Cardiac muscle cell (in vitro differentiated cells and primary cell): ENCODE measurements around the gene LAMA3. TPM values are rescaled to one million over a fixed set of nuclear protein-coding genes. Genes with fewer than 3 reads are reported as not detected.
"Not testable (repeated sequence)": the region's sequence is repeated elsewhere in the genome, so short reads cannot be mapped to it uniquely, and the experiment has no call there.

ENCODE experiments used
- DNase-seq, 2 donors: peaks; one replicate each; pipeline versions ENCODE4 v3.0.0 to v3.0.0-alpha.2; 2010 to 2017; ENCODE audit warnings: low read depth in 1 of 2, low spot score in 1 of 2
- H3K27ac ChIP-seq: fragments of 200-600 bp; sonication (generic); 2 replicates; pipeline ENCODE4 v1.5.1; 2016
- H3K27me3 ChIP-seq: fragments of 200-600 bp; sonication (generic); 2 replicates; pipeline ENCODE4 v1.6.0; 2016; ENCODE audit warnings: control low read depth
- H3K36me3 ChIP-seq: fragments of 200-600 bp; sonication (generic); 2 replicates; pipeline ENCODE4 v1.5.1; 2016; ENCODE audit warnings: control low read depth
- H3K4me1 ChIP-seq: fragments of 200-600 bp; sonication (generic); 2 replicates; pipeline ENCODE4 v1.8.1; 2017; ENCODE audit warnings: low read depth, mild to moderate bottlenecking, mixed run types
- H3K4me3 ChIP-seq: fragments of 200-600 bp; sonication (generic); 2 replicates; pipeline ENCODE4 v1.5.1; 2016; ENCODE audit warnings: mild to moderate bottlenecking
- H3K9me3 ChIP-seq: fragments of 200-600 bp; sonication (generic); 2 replicates; pipeline ENCODE4 v1.5.1; 2017; ENCODE audit warnings: low read depth, mild to moderate bottlenecking, control low read depth
- CTCF ChIP-seq: IDR thresholded peaks from 2 replicates; pipeline ENCODE4 v1.5.1; 2012; ENCODE audit warnings: low read depth, mild to moderate bottlenecking, low read length
- polyA plus RNA-seq: library from polyadenylated mRNA; unstranded; fragments of >200 nt; fragmentation: Nextera tagmentation; extraction: Ambion mirVana; gene quantifications from 2 replicates; pipeline ENCODE4 v1.2.1, GENCODE V29; 2016
- total RNA-seq: library from RNA; depleted of rRNA; stranded (reverse); fragments of >200 nt; gene quantifications from 2 replicates; pipeline ENCODE4 v1.2.3, GENCODE V29; 2016

The LAMA3 gene
- total and polyA plus RNA-seq, 2 experiments from 2014 or later, result 0.18 TPM; not detected in 1

- no peaks in the 10 kb centered on the region for H3K27me3 ChIP-seq
- no peak overlapping the region for H3K4me3 ChIP-seq
- no peaks in the 10 kb centered on the region for H3K36me3 ChIP-seq
- H3K27ac ChIP-seq, result no peak overlapping the region
- H3K9me3 ChIP-seq, result no peaks in the 10 kb centered on the region
- no peak for DNase-seq
- no peak for TF ChIP-seq CTCF
- peaks cover 6% of the 10 kb centered on the region for H3K4me1 ChIP-seq
These were observed 36.8 kb downstream of the LAMA3 start for GRCh38 chr18:23725827-23726661.

- Histone ChIP-seq H3K27me3 (no peaks in the 10 kb centered on the region), H3K27ac (no peak overlapping the region), H3K4me3 (no peak overlapping the region), H3K9me3 (no peaks in the 10 kb centered on the region), H3K36me3 (no peaks in the 10 kb centered on the region), H3K4me1 (no peaks in the 10 kb centered on the region)
- DNase-seq, result no peak
- no peak for TF ChIP-seq CTCF
These were observed 38.6 kb downstream of the LAMA3 start for GRCh38 chr18:23727707-23728493.

GRCh38 chr18:23730857-23731256 lies 41.6 kb downstream of the LAMA3 start:
- Histone ChIP-seq H3K9me3 (no peaks in the 10 kb centered on the region), H3K4me1 (no peaks in the 10 kb centered on the region), H3K27ac (no peak overlapping the region), H3K4me3 (no peak overlapping the region), H3K27me3 (no peaks in the 10 kb centered on the region), H3K36me3 (no peaks in the 10 kb centered on the region)
- TF ChIP-seq CTCF, result no peak
- no peak for DNase-seq

GRCh38 chr18:23731861-23732260 lies 42.6 kb downstream of the LAMA3 start:
- H3K4me1 ChIP-seq, result no peaks in the 10 kb centered on the region
- no peak for DNase-seq
- H3K9me3 ChIP-seq, result no peaks in the 10 kb centered on the region
- H3K27me3 ChIP-seq, result no peaks in the 10 kb centered on the region
- no peak overlapping the region for H3K27ac ChIP-seq
- H3K4me3 ChIP-seq, result no peak overlapping the region
- TF ChIP-seq CTCF, result no peak
- H3K36me3 ChIP-seq, result no peaks in the 10 kb centered on the region

- no peak for TF ChIP-seq CTCF
- Histone ChIP-seq H3K36me3 (no peaks in the 10 kb centered on the region), H3K9me3 (no peaks in the 10 kb centered on the region), H3K27ac (no peak overlapping the region), H3K4me1 (no peaks in the 10 kb centered on the region), H3K4me3 (no peak overlapping the region), H3K27me3 (no peaks in the 10 kb centered on the region)
- DNase-seq, result no peak
These were observed 43.2 kb downstream of the LAMA3 start for GRCh38 chr18:23732439-23732838.

- H3K27ac ChIP-seq, H3K36me3 ChIP-seq, H3K9me3 ChIP-seq, H3K4me1 ChIP-seq, H3K4me3 ChIP-seq, H3K27me3 ChIP-seq, DNase-seq: not testable (repeated sequence)
These were observed 44.0 kb downstream of the LAMA3 start for GRCh38 chr18:23733265-23733664.
